Adrenal gland (tissue), 5 donors: ENCODE results near the gene ABCD1.

Source experiments
- CTCF ChIP-seq, 6 experiments: fragments of 450-650 bp in 4 of 6; fragments of 200-600 bp in 2 of 6; sonication (generic) in 1 of 6; IDR thresholded peaks; 1 replicate in 5 of 6; 2 replicates in 1 of 6; pipeline versions ENCODE4 v1.5.1 to v1.8.0; 2016 to 2021; ENCODE audit warnings: antibody characterized with exemption in 6 of 6, mild to moderate bottlenecking in 2 of 6, moderate library complexity in 1 of 6
- POLR2A ChIP-seq, 2 donors: fragments of 450-650 bp; IDR thresholded peaks; one replicate each; pipeline ENCODE4 v1.6.1; 2017; ENCODE audit warnings: antibody characterized with exemption in 2 of 2, mild to moderate bottlenecking in 2 of 2, moderate library complexity in 1 of 2
- donor health status: DM: no; HTN: no; CAD: no.

- TF ChIP-seq POLR2A (IDR thresholded peaks at IDR 0.05): no peak
- no peak for TF ChIP-seq CTCF (IDR thresholded peaks at IDR 0.05)
Observed at GRCh38 chrX:153763298-153763932, 38.8 kb downstream of the ABCD1 start.
